Right cardiac atrium (tissue), 5 donors: ENCODE data around the gene EPHB1. TPM values are rescaled to one million over a fixed set of nuclear protein-coding genes. Genes with fewer than 3 reads are reported as not detected.

Source experiments
- ATAC-seq, 2 donors: fragments of 200-7000 bp; cut with Tn5 transposase; one replicate each; pipeline versions ENCODE4 v1.8.0 to v1.9.1; 2020; ENCODE audit warnings: moderate library complexity in 2 of 2, mild to moderate bottlenecking in 1 of 2
- DNase-seq, 3 donors: peaks; one replicate each; pipeline ENCODE4 v3.0.0-alpha.2; 2020
- H3K27ac ChIP-seq: one replicate; pipeline ENCODE4 v1.5.1; 2013; ENCODE audit warnings: mild to moderate bottlenecking, low read length, control low read depth, moderate library complexity
- H3K27me3 ChIP-seq: one replicate; pipeline ENCODE4 v1.6.1; 2013; ENCODE audit not compliant: control insufficient read depth, insufficient read depth
- H3K4me1 ChIP-seq: one replicate; pipeline ENCODE4 v1.6.1; 2013; ENCODE audit warnings: low read length; ENCODE audit not compliant: control insufficient read depth, insufficient read depth
- H3K4me3 ChIP-seq: one replicate; pipeline ENCODE4 v1.5.1; 2013; ENCODE audit warnings: low read length, control low read depth
- H3K9me3 ChIP-seq: one replicate; pipeline ENCODE4 v1.6.1; 2013; ENCODE audit warnings: low read length; ENCODE audit not compliant: control insufficient read depth
- WGBS: extraction: QIAGEN DNeasy Blood & Tissue Kit; methylation state at CpG from one replicate; pipeline ENCODE4 v1.1.7; 2013; 5-methylcytosine and 5-hydroxymethylcytosine counted together
- intact Hi-C, 4 donors: fragments of 100-400 bp; cut with DNase I; formaldehyde crosslinking; loops; one replicate each; pipeline versions ENCODE4 v1.11.0 to v1.14.0; 2022 to 2023
- polyA plus RNA-seq: library from polyadenylated mRNA; stranded (reverse); fragments of 200-250 nt; gene quantifications from one replicate; pipeline ENCODE4 v1.2.3, GENCODE V29; 2013
- total RNA-seq, 4 donors: library from RNA; stranded (reverse); fragmentation: NEBNext Ultra II Directional; extraction: Animal tissue kit (Norgen Biotek cat#: 25700); gene quantifications; one replicate each; pipeline ENCODE4 v1.2.1, GENCODE V29; 2021
- donor health status: healthy with polysubstance abuse.
- donor health status: DM: no; HTN: yes; CAD: no.
- donor health status: DM: no; HTN: no; CAD: no.
- donor health status: DM: no; HTN: yes; CAD: no; lungs with severe emphysema.
- donor health status: DM: yes; HTN: yes; CAD: no.

Gene EPHB1
- total and polyA plus RNA-seq, 5 donors, result 0.23 to 1.6 (median 1.1) TPM

- Histone ChIP-seq H3K27ac (no peak overlapping the region), H3K4me3 (no peak overlapping the region), H3K4me1 (no peaks in the 10 kb centered on the region), H3K27me3 (no peaks in the 10 kb centered on the region), H3K9me3 (no peaks in the 10 kb centered on the region)
- ATAC-seq (no peak), DNase-seq (no peak)
- WGBS, result 46% methylated on average over 2 of the region's 2 CpGs
- intact Hi-C loops, result no loop called here
These were observed 395.6 kb downstream of the EPHB1 start for GRCh38 chr3:135190658-135191057.

GRCh38 chr3:135191708-135192107 lies 396.6 kb downstream of the EPHB1 start:
- no peak overlapping the region for H3K27ac ChIP-seq
- DNase-seq (no peak), ATAC-seq (no peak)
- H3K4me3 ChIP-seq, result no peak overlapping the region
- no peaks in the 10 kb centered on the region for H3K4me1 ChIP-seq
- H3K9me3 ChIP-seq, result no peaks in the 10 kb centered on the region
- 39% methylated on average over 4 of the region's 4 CpGs for WGBS
- no peaks in the 10 kb centered on the region for H3K27me3 ChIP-seq
- intact Hi-C loops, result no loop called here

- intact Hi-C loops, result no loop called here
- ATAC-seq, result no peak
- H3K27me3 ChIP-seq, result no peaks in the 10 kb centered on the region
- H3K27ac ChIP-seq, result no peak overlapping the region
- no peak for DNase-seq
- H3K4me3 ChIP-seq, result no peak overlapping the region
- WGBS, result 71% methylated on average over 3 of the region's 3 CpGs
- H3K9me3 ChIP-seq, result no peaks in the 10 kb centered on the region
- no peaks in the 10 kb centered on the region for H3K4me1 ChIP-seq
These were observed 397.9 kb downstream of the EPHB1 start for GRCh38 chr3:135192929-135193328.

- ATAC-seq, result no peak
- Histone ChIP-seq H3K4me1 (no peaks in the 10 kb centered on the region), H3K9me3 (no peaks in the 10 kb centered on the region), H3K27me3 (no peaks in the 10 kb centered on the region), H3K27ac (no peak overlapping the region), H3K4me3 (no peak overlapping the region)
- DNase-seq, result no peak
- intact Hi-C loops, result no loop called here
- WGBS, result 76% methylated on average over 3 of the region's 3 CpGs
These were observed 402.2 kb downstream of the EPHB1 start for GRCh38 chr3:135197246-135197645.

- no peak overlapping the region for H3K27ac ChIP-seq
- intact Hi-C loops, result no loop called here
- no peaks in the 10 kb centered on the region for H3K27me3 ChIP-seq
- no peaks in the 10 kb centered on the region for H3K4me1 ChIP-seq
- DNase-seq (no peak), ATAC-seq (no peak)
- 88% methylated on average over 3 of the region's 3 CpGs for WGBS
- no peak overlapping the region for H3K4me3 ChIP-seq
- H3K9me3 ChIP-seq, result no peaks in the 10 kb centered on the region
These were observed 402.8 kb downstream of the EPHB1 start for GRCh38 chr3:135197856-135198255.

- no peaks in the 10 kb centered on the region for H3K9me3 ChIP-seq
- WGBS, result 52% methylated on average over 2 of the region's 2 CpGs
- H3K4me1 ChIP-seq, result no peaks in the 10 kb centered on the region
- DNase-seq (no peak), ATAC-seq (no peak)
- H3K27ac ChIP-seq, result no peak overlapping the region
- intact Hi-C loops, result no loop called here
- no peak overlapping the region for H3K4me3 ChIP-seq
- no peaks in the 10 kb centered on the region for H3K27me3 ChIP-seq
These were observed 404.1 kb downstream of the EPHB1 start for GRCh38 chr3:135199137-135199536.

- no peak for DNase-seq
- no peak overlapping the region for H3K27ac ChIP-seq
- no peaks in the 10 kb centered on the region for H3K9me3 ChIP-seq
- H3K4me3 ChIP-seq, result no peak overlapping the region
- no peaks in the 10 kb centered on the region for H3K4me1 ChIP-seq
- H3K27me3 ChIP-seq, result no peaks in the 10 kb centered on the region
- no peak for ATAC-seq
- whole genome bisulfite sequencing, result 91% methylated on average over 3 of the region's 3 CpGs
- intact Hi-C loops, result no loop called here
These were observed 408.0 kb downstream of the EPHB1 start for GRCh38 chr3:135203026-135203425.

- no peak overlapping the region for H3K27ac ChIP-seq
- ATAC-seq, result no peak
- no peak for DNase-seq
- H3K27me3 ChIP-seq, result no peaks in the 10 kb centered on the region
- no peaks in the 10 kb centered on the region for H3K9me3 ChIP-seq
- no peak overlapping the region for H3K4me3 ChIP-seq
- 85% methylated on average over 5 of the region's 5 CpGs for WGBS
- H3K4me1 ChIP-seq, result no peaks in the 10 kb centered on the region
- intact Hi-C loops, result no loop called here
These were observed 418.2 kb downstream of the EPHB1 start for GRCh38 chr3:135213213-135213612.

- Histone ChIP-seq H3K27me3 (no peaks in the 10 kb centered on the region), H3K27ac (no peak overlapping the region), H3K9me3 (no peaks in the 10 kb centered on the region), H3K4me3 (no peak overlapping the region), H3K4me1 (no peaks in the 10 kb centered on the region)
- intact Hi-C loops, result no loop called here
- 38% methylated on average over 5 of the region's 5 CpGs for WGBS
- DNase-seq (no peak), ATAC-seq (peak; percentile 28 to 47)
These were observed 418.8 kb downstream of the EPHB1 start for GRCh38 chr3:135213822-135214221.

GRCh38 chr3:135214400-135214799 lies 419.3 kb downstream of the EPHB1 start:
- 78% methylated on average over 5 of the region's 5 CpGs for WGBS
- H3K9me3 ChIP-seq, result no peaks in the 10 kb centered on the region
- intact Hi-C loops, result no loop called here
- no peaks in the 10 kb centered on the region for H3K27me3 ChIP-seq
- H3K27ac ChIP-seq, result no peak overlapping the region
- ATAC-seq, result no peak
- no peak overlapping the region for H3K4me3 ChIP-seq
- no peaks in the 10 kb centered on the region for H3K4me1 ChIP-seq
- no peak for DNase-seq

- no peak overlapping the region for H3K27ac ChIP-seq
- no peak for ATAC-seq
- WGBS, result 89% methylated on average over 6 of the region's 6 CpGs
These were observed 420.5 kb downstream of the EPHB1 start for GRCh38 chr3:135215516-135215915.

GRCh38 chr3:135216659-135217058 lies 421.6 kb downstream of the EPHB1 start:
- H3K9me3 ChIP-seq, result no peaks in the 10 kb centered on the region
- no peaks in the 10 kb centered on the region for H3K27me3 ChIP-seq
- no peak overlapping the region for H3K27ac ChIP-seq
- DNase-seq (no peak), ATAC-seq (no peak)
- 67% methylated on average over 3 of the region's 3 CpGs for whole genome bisulfite sequencing
- H3K4me3 ChIP-seq, result no peak overlapping the region
- H3K4me1 ChIP-seq, result no peaks in the 10 kb centered on the region
- intact Hi-C loops, result no loop called here

More at GRCh38 chr3:135215516-135215915, 420.5 kb downstream of the EPHB1 start:
- intact Hi-C loops, result no loop called here
- H3K9me3 ChIP-seq, result no peaks in the 10 kb centered on the region
- H3K4me1 ChIP-seq, result no peaks in the 10 kb centered on the region
- no peak for DNase-seq
- no peak overlapping the region for H3K4me3 ChIP-seq
- no peaks in the 10 kb centered on the region for H3K27me3 ChIP-seq
